Measurements from ENCODE around the gene PCBP4.

Gene PCBP4

GRCh38 chr3:51954713-51955112 is 12.5 kb downstream of the PCBP4 start:
- DNase-seq: no peak

- DNase-seq: no peak
Observed at GRCh38 chr3:51954105-51954504, 13.1 kb downstream of the PCBP4 start.

GRCh38 chr3:51953445-51953844 is 13.8 kb downstream of the PCBP4 start:
- DNase-seq: no peak

- DNase-seq: no peak
Observed at GRCh38 chr3:51950899-51951298, 16.4 kb downstream of the PCBP4 start.

GRCh38 chr3:51949121-51949520 is 18.1 kb downstream of the PCBP4 start:
- no peak for DNase-seq

- no peak for DNase-seq
Observed at GRCh38 chr3:51948016-51948580, 19.2 kb downstream of the PCBP4 start.

- no peak for DNase-seq
Observed at GRCh38 chr3:51947215-51947900, 19.9 kb downstream of the PCBP4 start.

- no peak for DNase-seq
Observed at GRCh38 chr3:51946796-51947195, 20.5 kb downstream of the PCBP4 start.

GRCh38 chr3:51945926-51946705 is 21.1 kb downstream of the PCBP4 start:
- no peak for DNase-seq

GRCh38 chr3:51945031-51945840 is 22.0 kb downstream of the PCBP4 start:
- DNase-seq: no peak

GRCh38 chr3:51944451-51945021 is 22.7 kb downstream of the PCBP4 start:
- DNase-seq: no peak

GRCh38 chr3:51943451-51944391 is 23.5 kb downstream of the PCBP4 start:
- no peak for DNase-seq

GRCh38 chr3:51942603-51943450 is 24.4 kb downstream of the PCBP4 start:
- DNase-seq: no peak

- peak; percentile 94 for DNase-seq
Observed at GRCh38 chr3:51941798-51942602, 25.3 kb downstream of the PCBP4 start, which contains the start of the genes PARP3 and RRP9. Gene PARP3, plus strand, starts transcription at chr3:51942363. Its CDS starts 993 bp downstream, at chr3:51943356. Gene RRP9, minus strand, starts transcription at chr3:51941904. Its CDS starts 37 bp downstream, at chr3:51941867.

GRCh38 chr3:51941463-51941797 is 25.8 kb downstream of the PCBP4 start:
- DNase-seq: no peak

GRCh38 chr3:51940648-51941462 is 26.4 kb downstream of the PCBP4 start:
- DNase-seq: no peak

- no peak for DNase-seq
Observed at GRCh38 chr3:51938780-51939425, 28.4 kb downstream of the PCBP4 start.
